ENCODE measurements around the gene PTPRR.

DNA sequence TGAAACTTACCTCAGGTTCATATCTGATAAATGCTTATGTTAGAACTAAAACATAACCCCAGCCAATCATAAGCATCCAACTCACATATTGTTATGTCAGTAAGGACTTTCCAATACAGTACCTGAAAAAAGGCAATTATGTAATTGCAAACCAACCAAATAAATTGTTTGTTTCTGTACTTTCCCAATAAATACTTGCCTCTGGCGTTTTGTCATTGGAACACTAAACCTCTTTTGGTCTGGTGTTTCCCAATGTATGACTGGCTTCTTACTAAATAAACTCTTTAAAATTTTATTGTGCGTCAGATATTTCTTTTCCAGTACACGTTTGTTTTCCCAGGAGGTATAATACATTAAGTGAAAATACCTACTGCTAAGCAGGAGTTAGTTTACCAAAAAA lies 276.6 kb downstream of the PTPRR start:
- TF ChIP-seq, protein P1, sequence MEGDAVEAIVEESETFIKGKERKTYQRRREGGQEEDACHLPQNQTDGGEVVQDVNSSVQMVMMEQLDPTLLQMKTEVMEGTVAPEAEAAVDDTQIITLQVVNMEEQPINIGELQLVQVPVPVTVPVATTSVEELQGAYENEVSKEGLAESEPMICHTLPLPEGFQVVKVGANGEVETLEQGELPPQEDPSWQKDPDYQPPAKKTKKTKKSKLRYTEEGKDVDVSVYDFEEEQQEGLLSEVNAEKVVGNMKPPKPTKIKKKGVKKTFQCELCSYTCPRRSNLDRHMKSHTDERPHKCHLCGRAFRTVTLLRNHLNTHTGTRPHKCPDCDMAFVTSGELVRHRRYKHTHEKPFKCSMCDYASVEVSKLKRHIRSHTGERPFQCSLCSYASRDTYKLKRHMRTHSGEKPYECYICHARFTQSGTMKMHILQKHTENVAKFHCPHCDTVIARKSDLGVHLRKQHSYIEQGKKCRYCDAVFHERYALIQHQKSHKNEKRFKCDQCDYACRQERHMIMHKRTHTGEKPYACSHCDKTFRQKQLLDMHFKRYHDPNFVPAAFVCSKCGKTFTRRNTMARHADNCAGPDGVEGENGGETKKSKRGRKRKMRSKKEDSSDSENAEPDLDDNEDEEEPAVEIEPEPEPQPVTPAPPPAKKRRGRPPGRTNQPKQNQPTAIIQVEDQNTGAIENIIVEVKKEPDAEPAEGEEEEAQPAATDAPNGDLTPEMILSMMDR (IDR thresholded peaks at IDR 0.05), result no peak
- no peak for TF ChIP-seq POLR2A (IDR thresholded peaks at IDR 0.05)
- no peak for TF ChIP-seq POLR2AphosphoS5 (IDR thresholded peaks at IDR 0.05)

Data from breast epithelium (tissue), 3 donors.